IMR-90 (cell line): ENCODE data around the gene PPP2R1B. TPM values are rescaled to one million over a fixed set of nuclear protein-coding genes. Genes with fewer than 3 reads are reported as not detected.

Experiments used
- ATAC-seq: fragments of 200-7000 bp; cut with Tn5 transposase; 2 replicates; pipeline ENCODE4 v1.9.1; 2020; ENCODE audit warnings: low read depth, mild to moderate bottlenecking, moderate library complexity
- BruUV-seq: library from RNA; stranded (reverse); fragments of 400-500 nt; replicated peaks from 2 replicates; lab custom pipeline; 2021; lab: Mats Ljungman, UMichigan
- CTCF ChIA-PET: fragments of 300-600 bp; formaldehyde crosslinking; extraction: SDS; loops from one replicate; lab custom pipeline; 2021; ENCODE audit warnings: antibody characterized with exemption; lab: Yijun Ruan, JAX
- POLR2A ChIA-PET: fragments of 300-600 bp; sonication (Branson Sonifier 250); formaldehyde crosslinking; loops from one replicate; lab custom pipeline; 2022; ENCODE audit warnings: antibody characterized with exemption; ENCODE audit not compliant: unreplicated experiment; lab: Charles Lee
- DNase-seq: peaks from one replicate; pipeline ENCODE4 v3.0.0; 2013
- H2AFZ ChIP-seq: replicated peaks from 2 replicates; pipeline ENCODE3; 2013; ENCODE audit warnings: low read length, mild to moderate bottlenecking; ENCODE audit not compliant: poor library complexity
- H2AK5ac ChIP-seq: 2 replicates; pipeline ENCODE4 v1.6.1; 2013; ENCODE audit warnings: low read depth, low read length, inconsistent platforms
- H2AK9ac ChIP-seq: replicated peaks from 2 replicates; pipeline ENCODE3; 2013; ENCODE audit warnings: mild to moderate bottlenecking, low read depth, low read length, moderate library complexity; ENCODE audit not compliant: poor library complexity
- H2BK120ac ChIP-seq: 2 replicates; pipeline ENCODE4 v1.6.1; 2013; ENCODE audit warnings: low read depth, low read length, inconsistent platforms
- H2BK15ac ChIP-seq: 3 replicates; pipeline ENCODE4 v1.6.1; 2013; ENCODE audit warnings: low read depth, low read length, inconsistent platforms
- H2BK20ac ChIP-seq: 2 replicates; pipeline ENCODE4 v1.6.1; 2013; ENCODE audit warnings: low read depth, mild to moderate bottlenecking, inconsistent platforms, low read length, moderate library complexity
- H2BK5ac ChIP-seq: 2 replicates; pipeline ENCODE4 v1.6.1; 2013; ENCODE audit warnings: mild to moderate bottlenecking, low read depth, low read length, inconsistent platforms; ENCODE audit not compliant: poor library complexity, severe bottlenecking
- H3K14ac ChIP-seq: replicated peaks from 2 replicates; pipeline ENCODE4 v1.6.1; 2013; ENCODE audit warnings: low read depth, low read length, inconsistent platforms
- H3K18ac ChIP-seq: 2 replicates; pipeline ENCODE4 v1.6.1; 2013; ENCODE audit warnings: low read depth, low read length, control low read depth
- H3K23ac ChIP-seq: 2 replicates; pipeline ENCODE4 v1.6.1; 2013; ENCODE audit warnings: low read depth, low read length, inconsistent platforms
- H3K27ac ChIP-seq: 2 replicates; pipeline ENCODE4 v1.5.1; 2013; ENCODE audit warnings: mild to moderate bottlenecking, control low read depth, low read length; ENCODE audit not compliant: insufficient read depth
- H3K27me3 ChIP-seq: 2 replicates; pipeline ENCODE4 v1.6.1; 2013; ENCODE audit warnings: low read length; ENCODE audit not compliant: control insufficient read depth, insufficient read depth
- H3K36me3 ChIP-seq: 2 replicates; pipeline ENCODE4 v1.6.1; 2013; ENCODE audit warnings: low read length, mixed read lengths; ENCODE audit not compliant: control insufficient read depth, insufficient read depth
- H3K4ac ChIP-seq: 2 replicates; pipeline ENCODE4 v1.6.1; 2013; ENCODE audit warnings: low read depth, low read length, inconsistent platforms
- H3K4me1 ChIP-seq: 2 replicates; pipeline ENCODE4 v1.6.1; 2013; ENCODE audit warnings: low read length, mixed read lengths; ENCODE audit not compliant: control insufficient read depth, insufficient read depth
- H3K4me2 ChIP-seq: 2 replicates; pipeline ENCODE4 v1.6.1; 2013; ENCODE audit warnings: low read depth, mild to moderate bottlenecking, control low read depth, low read length, moderate library complexity
- H3K4me3 ChIP-seq: 2 replicates; pipeline ENCODE4 v1.5.1; 2013; ENCODE audit warnings: low read depth, mild to moderate bottlenecking, control low read depth, low read length, moderate library complexity; ENCODE audit not compliant: insufficient read depth
- H3K56ac ChIP-seq: 2 replicates; pipeline ENCODE4 v1.6.1; 2013; ENCODE audit warnings: low read length, inconsistent platforms; ENCODE audit not compliant: insufficient read depth; ENCODE audit errors: extremely low read depth
- H3K79me1 ChIP-seq, 2 experiments: 2 replicates each; pipeline ENCODE4 v1.6.1; 2013; ENCODE audit warnings: low read length in 2 of 2, inconsistent platforms in 1 of 2, low read depth in 1 of 2
- H3K9ac ChIP-seq: 2 replicates; pipeline ENCODE4 v1.6.1; 2013; ENCODE audit warnings: low read depth, low read length, control low read depth
- H3K9me1 ChIP-seq: 2 replicates; pipeline ENCODE4 v1.6.1; 2013; ENCODE audit warnings: low read length, inconsistent platforms; ENCODE audit not compliant: insufficient read depth
- H3K9me3 ChIP-seq: 2 replicates; pipeline ENCODE4 v1.6.1; 2013; ENCODE audit warnings: low read length; ENCODE audit not compliant: control insufficient read depth, insufficient read depth
- H4K20me1 ChIP-seq: 2 replicates; pipeline ENCODE4 v1.6.1; 2013; ENCODE audit warnings: low read length, inconsistent platforms; ENCODE audit not compliant: insufficient read depth
- H4K5ac ChIP-seq: 2 replicates; pipeline ENCODE4 v1.6.1; 2013; ENCODE audit warnings: mild to moderate bottlenecking, low read depth, low read length, control low read depth
- H4K8ac ChIP-seq, 2 experiments: 2 replicates each; pipeline ENCODE4 v1.6.1; 2013; ENCODE audit warnings: low read depth in 2 of 2, low read length in 2 of 2, control low read depth in 1 of 2, inconsistent platforms in 1 of 2
- H4K91ac ChIP-seq: 2 replicates; pipeline ENCODE4 v1.6.1; 2013; ENCODE audit warnings: low read depth, low read length, inconsistent platforms; ENCODE audit not compliant: insufficient read depth
- FOS ChIP-seq: fragments of 150-350 bp; IDR thresholded peaks from 2 replicates; pipeline ENCODE4 v1.6.1; 2016; ENCODE audit warnings: low read depth, low read length
- RAD21 ChIP-seq: IDR thresholded peaks from 2 replicates; pipeline ENCODE4 v1.6.1; 2012; ENCODE audit warnings: low read length, improper control_type of control experiment
- WGBS, 2 experiments: methylation state at CpG; one replicate each; pipeline versions ENCODE4 v1.1.5 to v1.1.7; 2013; ENCODE audit warnings: missing lambda C conversion rate in 2 of 2; ENCODE audit not compliant: insufficient read length in 1 of 2; ENCODE audit errors: extremely low coverage in 2 of 2; 5-methylcytosine and 5-hydroxymethylcytosine counted together
- dilution Hi-C: fragments of 300-500 bp; cut with HindIII; formaldehyde crosslinking; loops from one replicate; pipeline ENCODE4 v1.14.3; 2018; ENCODE audit warnings: low sequenced_read_pairs; ENCODE audit not compliant: unreplicated experiment
- in situ Hi-C: fragments of 300-500 bp; cut with MboI; formaldehyde crosslinking; loops from 3 replicates; pipeline ENCODE4 v1.14.3; 2019; ENCODE audit warnings: low sequenced_read_pairs, inconsistent platforms, mixed read lengths
- intact Hi-C: fragments of 100-400 bp; cut with micrococcal nuclease; formaldehyde crosslinking; loops from 2 replicates; pipeline ENCODE4 v1.10.0; 2022
- polyA plus RNA-seq, 3 experiments: library from polyadenylated mRNA; depleted of rRNA; stranded (reverse); fragments of >200 nt; gene quantifications; 2 replicates each; pipeline ENCODE4 v1.2.3, GENCODE V29; 2012; ENCODE audit warnings: low replicate concordance in 1 of 3
- total RNA-seq: library from RNA; depleted of rRNA; stranded (reverse); fragments of >200 nt; gene quantifications from 2 replicates; pipeline ENCODE4 v1.2.3, GENCODE V29; 2012

Gene PPP2R1B
- total and polyA plus RNA-seq, 2 of the 4 experiments (the other 2 are of a cell fraction) = 23.0 to 62.9 TPM

DNA sequence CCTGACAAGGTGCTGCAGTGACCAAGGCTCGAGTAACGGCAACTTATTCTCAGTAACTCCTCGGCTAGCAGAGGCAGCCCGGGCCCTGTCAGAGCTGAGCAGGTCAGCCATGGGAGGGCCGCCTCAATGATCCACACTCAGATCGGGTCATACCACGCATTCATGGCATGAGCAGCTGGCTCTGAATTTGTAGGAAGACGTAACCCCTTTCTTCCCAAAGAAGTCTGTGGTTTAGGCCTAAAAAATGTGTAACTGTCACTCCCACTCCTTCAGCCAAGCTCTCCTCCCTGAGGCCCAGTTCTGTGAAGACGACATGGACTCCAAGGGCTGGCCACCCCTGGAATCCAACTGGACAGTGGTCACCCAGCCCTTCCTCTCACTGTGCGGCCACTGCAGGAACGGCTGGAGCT, 30.0 kb downstream of the PPP2R1B start:
- Histone ChIP-seq H3K9me3 (no peaks in the 10 kb centered on the region), H3K27me3 (no peaks in the 10 kb centered on the region), H2BK20ac (peak overlapping the region; percentile 96), H3K23ac (peak overlapping the region; percentile 97), H4K91ac (peak overlapping the region; percentile 98), H3K4me3 (no peak overlapping the region), H3K9me1 (peaks cover 43% of the 10 kb centered on the region), H2BK120ac (peak overlapping the region; percentile 98), H3K4me1 (peaks cover 53% of the 10 kb centered on the region), H3K79me1 (peaks cover 14 to 68% of the 10 kb centered on the region in 2 experiments; a peak in 3 of 4 replicates), H2AK9ac (peak overlapping the region; percentile 86), H3K27ac (peak overlapping the region; percentile 96), H3K4me2 (peak overlapping the region; percentile 44), H4K20me1 (no peaks in the 10 kb centered on the region), H3K56ac (peak overlapping the region; percentile 96), H3K4ac (peak overlapping the region; percentile 99), H3K14ac (peak overlapping the region; percentile 98), H3K18ac (peak overlapping the region; percentile 97), H3K36me3 (peaks cover 14% of the 10 kb centered on the region), H2BK5ac (peak overlapping the region; percentile 96), H4K8ac (peak overlapping the region; percentile 93 to 99), H2AFZ (peak overlapping the region; percentile 85), H2BK15ac (peak overlapping the region; percentile 96), H2AK5ac (peak overlapping the region; percentile 96), H3K9ac (peak overlapping the region; percentile 86), H4K5ac (peak overlapping the region; percentile 97)
- POLR2A ChIA-PET = no interaction called here
- BruUV-seq = no TSS peak
- dilution Hi-C loops = no loop called here
- DNase-seq = peak; percentile 80
- WGBS, 2 experiments = 0% methylated on average over 5 of the region's 11 CpGs; no CpG with 5 or more reads in 1 of the 2 experiments
- peak; percentile 8; the same call in 1 of the 2 replicates for TF ChIP-seq RAD21
- TF ChIP-seq FOS = no peak
- intact Hi-C loops = no loop called here
- CTCF ChIA-PET = interaction anchor here (0.6 to 1.4 kb wide), 2 partner anchors 24 to 132 kb away, joined by 3 read pairs; no protein-coding TSS in a partner anchor
- in situ Hi-C loops = no loop called here
- ATAC-seq = peak; percentile 30
